Dermis blood vessel endothelial cell (primary cell): ENCODE results near the gene APCS. TPM values are rescaled to one million over a fixed set of nuclear protein-coding genes. Genes with fewer than 3 reads are reported as not detected.
A peak's percentile ranks its signal among the peaks of the same experiment; 100 is the strongest.

Experiments
- DNase-seq: peaks from one replicate; pipeline ENCODE4 v3.0.0; 2010
- total RNA-seq: library from RNA; depleted of rRNA; stranded (reverse); fragments of >200 nt; gene quantifications from 2 replicates; pipeline ENCODE4 v1.2.3, GENCODE V29; 2014

Gene APCS
- not detected in 2 replicates for total RNA-seq

- DNase-seq: no peak
These were observed at the start of gene APCS for GRCh38 chr1:159587461-159587951. Gene APCS, plus strand, starts transcription at chr1:159587826. Its CDS starts 96 bp downstream, at chr1:159587922.

- DNase-seq: no peak
These were observed 39.5 kb upstream of the APCS start for GRCh38 chr1:159548126-159548525.

- no peak for DNase-seq
These were observed 33.4 kb upstream of the APCS start for GRCh38 chr1:159554261-159554660.

- no peak for DNase-seq
These were observed 32.9 kb upstream of the APCS start for GRCh38 chr1:159554696-159555095.

GRCh38 chr1:159556931-159557369 is 30.7 kb upstream of the APCS start:
- DNase-seq: no peak

GRCh38 chr1:159560599-159560998 is 27.0 kb upstream of the APCS start:
- DNase-seq: no peak

- no peak for DNase-seq
These were observed 26.1 kb upstream of the APCS start for GRCh38 chr1:159561497-159561896.

GRCh38 chr1:159562680-159563079 is 24.9 kb upstream of the APCS start:
- no peak for DNase-seq

- DNase-seq: no peak
These were observed 10.2 kb upstream of the APCS start for GRCh38 chr1:159577446-159577845.

- no peak for DNase-seq
These were observed 7.3 kb upstream of the APCS start for GRCh38 chr1:159580340-159580739.

- no peak for DNase-seq
These were observed 6.2 kb upstream of the APCS start for GRCh38 chr1:159581422-159581821.

GRCh38 chr1:159584536-159584935 is 3.1 kb upstream of the APCS start:
- no peak for DNase-seq

GRCh38 chr1:159591981-159592380 is 4.4 kb downstream of the APCS start:
- DNase-seq: no peak

- peak; percentile 64 for DNase-seq
These were observed 7.2 kb downstream of the APCS start for GRCh38 chr1:159594625-159595405.

- DNase-seq: peak; percentile 81
These were observed 10.6 kb downstream of the APCS start for GRCh38 chr1:159598196-159598595.

- no peak for DNase-seq
These were observed 13.3 kb downstream of the APCS start for GRCh38 chr1:159600894-159601293.

- DNase-seq: no peak
These were observed 14.9 kb downstream of the APCS start for GRCh38 chr1:159602501-159602999.

- DNase-seq: no peak
These were observed 24.7 kb downstream of the APCS start for GRCh38 chr1:159612211-159612885.

GRCh38 chr1:159632922-159633321 is 45.3 kb downstream of the APCS start:
- DNase-seq: no peak
